Urinary bladder (tissue), 4 donors: Measurements from ENCODE around the gene NTSR2. TPM values are rescaled to one million over a fixed set of nuclear protein-coding genes. Genes with fewer than 3 reads are reported as not detected.
"Not testable (repeated sequence)": the region's sequence is repeated elsewhere in the genome, so short reads cannot be mapped to it uniquely, and the experiment has no call there.

Source experiments
- DNase-seq: peaks from one replicate; pipeline ENCODE4 v3.0.0-alpha.2; 2015; ENCODE audit errors: extremely low spot score
- H3K27ac ChIP-seq: one replicate; pipeline ENCODE4 v1.5.1; 2013; ENCODE audit warnings: low read depth, mild to moderate bottlenecking, moderate library complexity
- H3K36me3 ChIP-seq: one replicate; pipeline ENCODE4 v1.6.1; 2013; ENCODE audit warnings: mild to moderate bottlenecking, moderate library complexity; ENCODE audit not compliant: insufficient read depth
- H3K4me1 ChIP-seq: one replicate; pipeline ENCODE4 v1.6.1; 2013; ENCODE audit warnings: mild to moderate bottlenecking, moderate library complexity; ENCODE audit not compliant: insufficient read depth
- H3K4me3 ChIP-seq: one replicate; pipeline ENCODE4 v1.5.1; 2013; ENCODE audit warnings: low read depth, low read length
- WGBS: extraction: QIAGEN DNeasy Blood & Tissue Kit; methylation state at CpG from one replicate; pipeline ENCODE4 v1.1.7; 2013; 5-methylcytosine and 5-hydroxymethylcytosine counted together
- polyA plus RNA-seq: library from polyadenylated mRNA; stranded (reverse); fragments of 200-250 nt; gene quantifications from one replicate; pipeline ENCODE4 v1.2.3, GENCODE V29; 2013
- total RNA-seq: library from RNA; depleted of rRNA; stranded (reverse); fragments of >200 nt; gene quantifications from one replicate; pipeline ENCODE4 v1.2.3, GENCODE V29; 2014
- donor health status: healthy with polysubstance abuse.
- donor health status: healthy.

NTSR2 gene
- total and polyA plus RNA-seq, 2 donors: 0.05 TPM; not detected in 1

DNA sequence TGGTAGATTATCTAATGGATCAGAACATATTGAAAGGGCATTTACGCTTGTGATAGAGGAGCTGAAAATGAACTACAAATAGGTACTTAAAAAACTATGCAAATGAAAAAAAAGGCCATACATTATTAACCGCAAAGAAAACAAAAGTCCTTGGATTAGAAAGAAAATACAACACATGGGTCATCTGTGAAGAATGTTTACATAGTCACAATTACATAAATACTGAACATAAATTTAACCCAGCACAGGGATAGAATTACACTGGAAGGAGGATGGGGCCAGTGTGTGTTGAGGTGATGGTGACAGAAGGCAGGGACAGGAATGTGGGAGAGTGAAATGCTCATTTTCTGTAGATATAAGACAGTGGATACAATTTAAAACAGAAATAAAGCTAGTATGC is 6.6 kb downstream of the NTSR2 start:
- Histone ChIP-seq H3K27ac (no peak overlapping the region), H3K4me3 (no peak overlapping the region), H3K36me3 (no peaks in the 10 kb centered on the region), H3K4me1 (no peaks in the 10 kb centered on the region)
- WGBS: 42% methylated on average over 2 of the region's 2 CpGs
- no peak for DNase-seq

DNA sequence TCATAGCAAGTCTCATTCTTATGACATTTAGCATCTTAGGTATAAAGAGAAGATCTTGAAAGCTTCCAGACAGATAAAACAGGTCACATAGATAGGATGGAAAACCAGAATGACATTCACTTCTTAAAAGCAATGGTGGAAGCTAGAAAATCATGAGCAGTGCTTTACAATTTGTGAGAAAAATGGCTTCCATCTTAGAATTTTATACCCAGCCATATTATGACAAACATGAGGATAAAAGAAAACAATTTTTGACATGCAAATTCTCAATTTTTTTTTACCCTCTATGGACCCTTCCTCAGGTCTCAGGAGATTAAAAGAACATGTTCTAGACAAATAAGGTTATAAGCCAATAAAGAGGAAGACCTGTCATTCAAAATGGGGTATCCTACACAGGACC is 7.1 kb downstream of the NTSR2 start:
- Histone ChIP-seq H3K4me3 (no peak overlapping the region), H3K4me1 (no peaks in the 10 kb centered on the region), H3K36me3 (no peaks in the 10 kb centered on the region), H3K27ac (no peak overlapping the region)
- no peak for DNase-seq

DNA sequence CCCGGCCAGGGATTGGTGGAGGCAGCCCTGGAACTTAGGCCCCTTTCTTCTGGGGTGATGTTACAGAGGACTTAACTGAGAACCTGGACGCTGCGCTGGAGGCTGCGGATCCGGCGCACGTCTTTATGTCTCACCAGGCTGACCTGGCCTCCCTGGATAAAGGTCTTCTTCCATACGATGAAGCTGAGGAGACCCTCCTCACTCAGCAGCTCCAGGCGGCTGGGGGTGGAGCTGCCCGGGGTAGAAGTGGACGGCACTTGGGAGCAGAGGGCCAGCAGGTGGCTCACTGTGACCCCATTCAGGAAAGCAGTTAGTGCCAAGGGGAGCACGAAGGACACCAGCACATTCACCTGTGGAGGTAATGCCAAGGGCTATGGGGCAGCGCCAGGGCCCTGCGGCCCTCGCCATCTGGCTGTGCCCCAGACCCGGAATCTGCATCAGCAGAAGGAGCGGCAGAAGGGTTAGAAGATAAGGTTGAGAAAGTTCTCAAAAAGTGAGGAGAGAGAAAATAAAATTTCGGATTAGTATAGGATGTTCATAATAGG is 8.0 kb downstream of the NTSR2 start:
- Histone ChIP-seq H3K27ac (no peak overlapping the region), H3K36me3 (no peaks in the 10 kb centered on the region), H3K4me1 (no peaks in the 10 kb centered on the region), H3K4me3 (no peak overlapping the region)
- WGBS: 92% methylated on average over 18 of the region's 18 CpGs
- no peak for DNase-seq

DNA sequence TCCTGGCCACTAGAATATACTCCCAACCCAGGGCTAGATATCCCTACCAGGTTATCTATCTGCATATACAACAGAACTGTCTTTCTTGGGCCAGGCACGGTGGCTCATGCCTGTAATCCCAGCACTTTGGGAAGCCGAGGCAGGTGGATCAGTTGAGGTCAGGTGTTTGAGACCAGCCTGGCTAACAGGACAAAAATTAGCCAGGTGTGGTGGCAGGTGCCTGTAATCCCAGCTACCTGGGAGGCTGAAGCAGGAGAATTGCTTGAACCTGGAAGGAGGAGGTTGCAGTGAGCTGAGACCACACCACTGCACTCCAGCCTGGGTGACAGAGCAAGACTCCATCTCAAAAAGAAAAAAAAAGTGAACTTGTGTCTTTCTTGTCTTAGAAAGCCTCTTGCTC is 9.6 kb downstream of the NTSR2 start:
- not testable (repeated sequence) for DNase-seq, H3K4me1 ChIP-seq, H3K4me3 ChIP-seq, H3K27ac ChIP-seq, H3K36me3 ChIP-seq
- WGBS: 93% methylated on average over 2 of the region's 2 CpGs

DNA sequence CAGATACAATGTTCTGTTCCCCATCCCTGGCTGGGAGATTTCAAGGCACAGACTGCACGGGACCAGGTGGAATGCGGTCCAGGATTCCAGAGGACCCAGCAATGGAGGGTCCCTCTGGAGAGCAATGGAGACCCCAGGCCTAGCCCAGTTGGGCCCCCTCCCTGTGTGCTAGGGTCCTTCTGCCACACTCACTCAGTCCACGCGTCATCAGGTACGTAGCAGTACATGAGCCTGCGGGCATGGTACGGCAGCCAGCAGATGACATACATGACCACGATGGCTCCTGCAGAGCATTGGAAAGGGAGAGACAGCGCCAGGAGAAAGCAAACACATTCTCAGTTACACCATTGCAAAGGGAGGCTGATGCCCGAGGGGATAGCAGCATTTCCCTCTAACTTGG is 10.1 kb downstream of the NTSR2 start:
- Histone ChIP-seq H3K4me3 (no peak overlapping the region), H3K36me3 (no peaks in the 10 kb centered on the region), H3K27ac (no peak overlapping the region), H3K4me1 (no peaks in the 10 kb centered on the region)
- no peak for DNase-seq
- 94% methylated on average over 10 of the region's 10 CpGs for WGBS

DNA sequence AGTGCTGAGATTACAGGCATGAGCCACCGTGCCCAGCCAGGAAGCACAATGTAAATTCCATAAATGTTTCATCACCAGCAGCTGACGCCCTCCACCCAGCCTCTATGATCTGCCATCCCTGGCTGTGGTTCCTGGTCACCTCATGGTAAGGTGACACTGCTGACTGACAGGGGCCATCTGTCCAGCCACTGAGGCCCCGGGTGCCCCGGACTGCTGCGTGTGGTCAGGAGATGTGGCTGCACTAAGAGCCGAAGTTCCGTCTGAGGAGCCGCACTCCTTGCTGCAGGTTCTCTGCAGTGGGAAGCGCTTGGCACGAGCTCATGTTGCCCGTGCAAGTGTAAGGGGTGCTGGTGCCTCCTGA is 10.9 kb downstream of the NTSR2 start:
- Histone ChIP-seq H3K36me3 (no peaks in the 10 kb centered on the region), H3K27ac (no peak overlapping the region), H3K4me3 (no peak overlapping the region), H3K4me1 (no peaks in the 10 kb centered on the region)
- 80% methylated on average over 11 of the region's 11 CpGs for WGBS
- no peak for DNase-seq

DNA sequence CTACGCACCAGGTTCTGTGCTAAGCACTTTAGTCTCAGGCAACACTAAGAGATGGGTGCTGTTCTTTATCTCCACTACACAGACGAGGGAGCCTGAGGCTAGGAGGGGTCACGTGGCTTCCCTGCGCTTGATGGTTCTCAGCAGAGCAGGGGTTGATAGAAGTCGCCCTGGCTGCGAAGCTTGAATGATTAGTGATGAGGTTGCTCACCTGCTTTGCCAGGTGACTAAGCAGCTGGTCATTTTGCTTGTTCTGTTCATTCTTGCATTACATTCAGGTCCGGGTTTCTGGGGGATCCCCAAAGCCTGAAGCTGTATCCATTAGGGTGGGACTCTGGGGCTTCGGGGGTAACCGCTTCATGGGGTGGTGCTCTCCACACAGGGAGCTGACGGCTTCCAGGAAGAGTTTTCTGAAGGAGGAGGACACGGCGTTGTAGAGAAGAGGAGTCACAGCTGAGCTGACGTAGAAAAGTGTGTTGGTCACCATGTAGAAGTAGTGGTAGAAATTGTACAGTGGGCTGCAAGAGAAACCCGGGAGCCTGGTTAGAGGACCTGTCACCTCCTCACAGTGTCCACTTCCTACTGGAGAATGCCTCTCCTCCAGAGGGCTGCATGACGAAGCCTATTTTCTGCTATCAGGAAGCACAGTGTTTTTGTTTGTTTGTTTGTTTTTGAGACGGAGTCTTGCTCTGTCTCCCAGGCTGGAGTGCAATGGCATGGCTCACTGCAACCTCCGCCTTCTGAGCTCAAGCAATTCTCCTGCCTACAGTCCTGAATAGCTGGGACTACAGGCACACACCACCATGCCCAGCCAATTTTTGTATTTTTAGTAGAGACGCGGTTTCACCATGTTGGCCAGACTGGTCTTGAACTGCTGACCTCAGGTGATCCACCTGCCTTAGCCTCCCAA is 11.5 kb downstream of the NTSR2 start:
- no peak overlapping the region for H3K4me3 ChIP-seq
- DNase-seq: no peak
- H3K27ac ChIP-seq: no peak overlapping the region
- H3K4me1 ChIP-seq: no peaks in the 10 kb centered on the region
- no peaks in the 10 kb centered on the region for H3K36me3 ChIP-seq
- WGBS: 83% methylated on average over 19 of the region's 19 CpGs

DNA sequence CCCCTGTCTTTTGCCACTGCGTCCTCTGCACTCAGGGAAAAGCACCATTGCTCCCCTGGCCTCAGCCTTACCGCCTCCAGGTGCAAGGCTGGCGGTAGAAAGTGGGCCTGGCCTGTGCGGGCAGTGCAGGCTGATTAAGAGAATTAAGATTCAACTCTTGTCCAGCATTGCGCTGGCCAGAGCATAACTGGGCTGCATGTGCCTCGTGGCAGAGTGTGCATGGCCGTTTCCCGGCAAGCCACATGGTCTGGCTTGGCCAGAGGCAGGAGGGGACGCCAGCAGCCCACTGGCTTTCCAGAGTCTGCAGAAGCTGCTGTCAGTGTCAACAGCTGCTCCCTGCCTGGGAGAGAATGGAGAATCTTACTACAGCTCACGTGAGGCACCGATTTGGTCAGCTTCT is 12.3 kb downstream of the NTSR2 start:
- 83% methylated on average over 11 of the region's 11 CpGs for WGBS
- Histone ChIP-seq H3K27ac (no peak overlapping the region), H3K36me3 (no peaks in the 10 kb centered on the region), H3K4me3 (no peak overlapping the region), H3K4me1 (no peaks in the 10 kb centered on the region)
- DNase-seq: no peak

DNA sequence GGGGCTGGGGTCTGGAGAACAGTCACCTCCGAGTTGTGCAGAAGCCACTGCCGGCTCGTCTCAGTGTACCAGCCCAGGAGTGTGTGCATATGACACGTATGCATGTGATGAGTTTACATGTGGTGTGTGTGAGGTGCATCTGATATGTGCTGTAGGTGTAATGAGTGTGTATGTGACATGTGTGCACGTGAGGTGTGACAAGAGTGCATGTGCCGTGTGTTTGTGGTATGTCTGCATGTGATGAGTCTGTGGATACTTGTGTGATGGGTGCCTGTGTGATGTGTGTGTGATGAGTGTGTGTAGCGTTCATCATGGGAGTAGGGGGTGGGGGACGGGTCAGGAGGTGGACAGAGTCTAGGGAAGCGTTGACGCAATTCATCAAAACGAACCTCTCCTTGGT is 12.8 kb downstream of the NTSR2 start:
- no peak overlapping the region for H3K4me3 ChIP-seq
- no peak overlapping the region for H3K27ac ChIP-seq
- WGBS: 94% methylated on average over 11 of the region's 11 CpGs
- no peak for DNase-seq
- H3K36me3 ChIP-seq: no peaks in the 10 kb centered on the region
- no peaks in the 10 kb centered on the region for H3K4me1 ChIP-seq

DNA sequence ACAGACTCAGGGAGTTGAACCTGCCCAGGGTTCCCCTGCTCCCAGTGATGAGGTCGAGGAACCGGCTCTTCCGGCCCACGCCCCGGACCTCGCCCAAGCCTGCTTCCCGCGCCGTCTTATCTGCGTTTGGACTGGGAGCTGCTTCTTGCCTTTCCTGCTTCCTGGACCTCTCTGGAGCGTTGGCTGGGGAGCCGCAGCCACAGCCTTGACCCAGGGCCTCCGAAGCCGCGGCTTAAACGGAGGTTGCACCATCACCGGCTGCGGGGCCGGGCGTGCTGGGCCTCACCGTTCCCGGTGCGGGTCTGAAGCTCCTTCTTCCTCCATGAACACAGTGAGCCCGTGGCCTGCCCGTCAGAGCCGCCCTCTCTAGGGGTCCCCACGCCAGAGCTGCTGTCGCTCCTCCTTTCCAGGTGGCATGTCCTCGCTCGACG is 13.3 kb downstream of the NTSR2 start:
- no peak overlapping the region for H3K27ac ChIP-seq
- DNase-seq: no peak
- no peak overlapping the region for H3K4me3 ChIP-seq
- WGBS: 84% methylated on average over 31 of the region's 31 CpGs
- H3K36me3 ChIP-seq: no peaks in the 10 kb centered on the region
- no peaks in the 10 kb centered on the region for H3K4me1 ChIP-seq

DNA sequence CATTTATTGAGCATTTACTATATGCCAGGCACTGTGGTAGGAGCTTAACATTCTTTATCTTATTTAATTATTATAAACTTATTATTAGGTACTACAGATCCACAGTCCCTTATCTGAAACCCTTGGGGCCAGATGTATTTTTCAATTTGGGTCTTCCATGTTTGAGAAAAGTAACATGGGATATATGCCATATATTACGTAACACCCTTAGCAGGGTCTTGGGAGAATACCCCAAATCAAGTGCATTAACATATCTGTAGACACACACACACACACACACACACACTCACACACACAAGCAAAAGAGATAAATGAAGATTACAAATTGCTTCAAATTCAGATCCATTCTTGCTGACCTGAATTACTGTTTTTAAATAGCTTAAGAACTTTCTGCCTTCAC is 13.7 kb downstream of the NTSR2 start:
- Histone ChIP-seq H3K4me3 (no peak overlapping the region), H3K27ac (no peak overlapping the region), H3K4me1 (no peaks in the 10 kb centered on the region), H3K36me3 (no peaks in the 10 kb centered on the region)
- 100% methylated on average over 1 of the region's 1 CpG for WGBS
- no peak for DNase-seq

DNA sequence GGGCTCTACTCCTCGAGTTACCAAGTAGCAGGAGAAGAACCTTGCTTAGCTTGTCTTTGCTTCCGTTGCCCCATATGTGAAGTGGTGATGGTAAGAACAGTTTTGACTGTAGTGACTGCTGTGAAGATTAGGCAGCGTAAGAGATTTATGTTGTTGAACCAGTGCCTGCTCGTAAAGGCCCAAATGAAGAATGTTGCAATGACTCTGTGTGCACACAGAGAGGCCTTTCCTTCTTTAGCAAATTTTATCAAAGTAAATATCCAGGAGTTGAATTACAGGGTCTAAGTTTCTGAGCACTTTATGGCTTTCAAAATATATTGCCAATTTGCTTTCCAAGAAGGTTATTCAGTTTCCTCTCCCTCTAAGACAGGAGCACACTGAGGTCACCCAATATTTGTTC is 14.5 kb downstream of the NTSR2 start:
- WGBS: 24% methylated on average over 4 of the region's 4 CpGs
- no peak overlapping the region for H3K4me3 ChIP-seq
- H3K36me3 ChIP-seq: no peaks in the 10 kb centered on the region
- no peaks in the 10 kb centered on the region for H3K4me1 ChIP-seq
- no peak overlapping the region for H3K27ac ChIP-seq
- peak; percentile 61 for DNase-seq

DNA sequence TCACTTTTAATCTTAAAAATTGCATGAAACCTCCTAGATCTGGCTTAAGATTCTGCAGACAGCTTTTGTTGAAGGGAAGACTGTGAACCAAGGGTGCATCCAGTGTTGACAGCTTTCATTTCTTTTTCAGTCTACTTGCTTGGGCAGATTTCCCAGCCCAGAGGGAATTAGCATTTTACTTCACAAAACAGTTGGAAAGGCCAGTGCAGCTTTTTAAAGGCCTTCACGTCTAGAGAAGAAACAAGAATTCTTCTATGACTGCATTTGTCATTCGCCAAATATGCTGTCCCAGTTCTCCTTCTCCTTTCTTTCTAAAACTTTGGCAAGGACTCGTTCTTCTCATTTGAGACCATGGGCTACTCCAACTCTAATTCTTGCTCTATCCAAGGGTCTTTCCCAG is 17.4 kb downstream of the NTSR2 start:
- no peak for DNase-seq
- no peaks in the 10 kb centered on the region for H3K36me3 ChIP-seq
- H3K27ac ChIP-seq: no peak overlapping the region
- H3K4me3 ChIP-seq: no peak overlapping the region
- H3K4me1 ChIP-seq: no peaks in the 10 kb centered on the region
- 42% methylated on average over 3 of the region's 3 CpGs for WGBS

DNA sequence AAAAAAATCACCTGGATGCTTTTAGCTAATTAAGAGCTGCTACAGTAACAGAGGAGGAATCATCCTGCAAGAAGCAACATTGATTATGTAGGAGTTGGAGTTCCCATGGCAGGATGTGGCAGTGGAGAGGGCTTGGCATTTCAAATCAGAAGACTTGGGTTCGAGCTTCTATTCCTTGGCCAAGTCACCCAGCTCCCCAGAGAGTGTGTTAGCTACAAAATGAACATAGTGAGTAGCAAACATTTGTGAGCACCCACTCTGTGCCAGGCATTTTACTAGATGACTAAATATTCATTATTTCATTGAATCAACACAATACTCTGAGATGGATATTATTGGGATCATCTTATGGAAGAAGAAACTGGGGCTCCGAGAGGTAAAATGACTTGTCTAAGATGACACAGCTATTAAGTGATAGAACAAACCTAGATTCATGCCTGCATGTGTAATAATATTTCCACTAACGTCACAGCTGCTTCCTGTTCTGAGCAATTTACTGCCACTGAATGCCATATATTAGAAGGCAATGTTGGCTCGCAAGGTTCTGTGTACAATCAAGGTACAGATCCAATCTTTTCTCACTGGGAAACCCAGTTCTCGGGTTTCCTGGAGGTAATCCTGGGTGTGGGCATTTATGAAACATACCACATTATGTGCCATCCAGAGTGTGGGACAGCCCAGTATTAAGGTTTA is 18.0 kb downstream of the NTSR2 start:
- H3K36me3 ChIP-seq: no peaks in the 10 kb centered on the region
- no peak for DNase-seq
- no peak overlapping the region for H3K4me3 ChIP-seq
- no peaks in the 10 kb centered on the region for H3K4me1 ChIP-seq
- H3K27ac ChIP-seq: no peak overlapping the region
- 77% methylated on average over 5 of the region's 5 CpGs for WGBS
